Left lung (tissue), 10 donors: Measurements from ENCODE around the gene SLC24A2. TPM values are rescaled to one million over a fixed set of nuclear protein-coding genes. Genes with fewer than 3 reads are reported as not detected.

Experiments
- ATAC-seq: fragments of 200-7000 bp; cut with Tn5 transposase; one replicate; pipeline ENCODE4 v1.9.1; 2020; ENCODE audit warnings: moderate library complexity
- DNase-seq, 4 donors: peaks; one replicate each; pipeline ENCODE4 v3.0.0-alpha.2; 2013 to 2020
- H3K27ac ChIP-seq, 2 donors: fragments of 200-600 bp; sonication (generic) in 1 of 2; one replicate each; pipeline versions ENCODE4 v1.5.0 to v1.8.0; 2020 to 2021
- H3K27me3 ChIP-seq, 2 donors: fragments of 200-600 bp; sonication (generic) in 1 of 2; one replicate each; pipeline versions ENCODE4 v1.5.0 to v1.8.0; 2020 to 2021
- H3K36me3 ChIP-seq, 2 donors: fragments of 200-600 bp; sonication (generic) in 1 of 2; one replicate each; pipeline versions ENCODE4 v1.5.0 to v1.8.0; 2020 to 2021
- H3K4me1 ChIP-seq, 2 donors: fragments of 200-600 bp; one replicate each; pipeline ENCODE4 v1.8.0; 2021
- H3K4me3 ChIP-seq, 2 donors: fragments of 200-600 bp; sonication (generic) in 1 of 2; one replicate each; pipeline versions ENCODE4 v1.5.0 to v1.8.0; 2020 to 2021; ENCODE audit warnings: mild to moderate bottlenecking in 1 of 2
- H3K9me3 ChIP-seq, 2 donors: fragments of 200-600 bp; sonication (generic) in 1 of 2; one replicate each; pipeline versions ENCODE4 v1.5.0 to v1.8.0; 2020 to 2021
- CTCF ChIP-seq, 2 donors: fragments of 200-600 bp; sonication (generic) in 1 of 2; IDR thresholded peaks; one replicate each; pipeline versions ENCODE4 v1.5.0 to v1.8.0; 2021; ENCODE audit warnings: antibody characterized with exemption in 2 of 2
- intact Hi-C, 2 donors: fragments of 100-400 bp; cut with DNase I; formaldehyde crosslinking; loops; one replicate each; pipeline versions ENCODE4 v1.11.2 to v1.14.2; 2022
- polyA plus RNA-seq, 6 donors: library from polyadenylated mRNA; unstranded; fragments of 120-200 nt; gene quantifications; one replicate each; pipeline ENCODE4 v1.2.1, GENCODE V29; 2013; ENCODE audit not compliant: insufficient read length in 6 of 6
- total RNA-seq, 2 donors: library from RNA; stranded (reverse); fragmentation: NEBNext Ultra II Directional; extraction: Animal tissue kit (Norgen Biotek cat#: 25700); gene quantifications; one replicate each; pipeline ENCODE4 v1.2.1, GENCODE V29; 2021
- donor health status: DM: no; HTN: yes; CAD: no.
- donor health status: DM: no; HTN: no; CAD: no.

Gene SLC24A2
- total and polyA plus RNA-seq, 8 donors, result 0.23 to 0.53 (median 0.35) TPM; not detected in 1

GRCh38 chr9:19769213-19769612 lies 19.6 kb downstream of the SLC24A2 start:
- Histone ChIP-seq H3K27me3 (no peaks in the 10 kb centered on the region), H3K36me3 (no peaks in the 10 kb centered on the region), H3K4me1 (no peaks in the 10 kb centered on the region), H3K9me3 (peaks cover 0 to 21% of the 10 kb centered on the region in 2 donors), H3K27ac (no peak overlapping the region), H3K4me3 (no peak overlapping the region)
- DNase-seq, result no peak
- no peak for TF ChIP-seq CTCF (IDR thresholded peaks at IDR 0.05)
- ATAC-seq, result no peak
- intact Hi-C loops, result no loop called here

DNA sequence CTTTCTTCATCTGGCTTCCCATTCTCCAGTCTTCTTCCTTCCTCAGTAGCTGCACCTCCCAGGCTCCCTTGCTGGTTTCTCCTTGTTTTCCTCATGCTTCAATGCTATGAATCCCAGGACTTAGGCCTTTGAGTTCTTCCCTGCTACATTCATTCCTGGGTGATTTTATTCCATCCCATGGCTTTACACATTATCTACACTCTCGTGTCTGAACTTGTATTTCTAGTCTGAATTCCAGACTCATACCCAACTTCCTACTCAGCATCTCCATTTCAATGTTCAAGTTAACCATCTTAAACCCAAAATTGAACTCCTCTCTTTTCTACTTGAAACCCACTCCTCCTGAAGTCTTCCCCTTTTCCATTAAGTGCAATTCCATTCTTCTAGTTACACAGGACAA lies 20.0 kb downstream of the SLC24A2 start:
- H3K9me3 ChIP-seq, result peaks cover 0 to 21% of the 10 kb centered on the region in 2 donors
- H3K4me3 ChIP-seq, result no peak overlapping the region
- ATAC-seq (no peak), DNase-seq (no peak)
- no peaks in the 10 kb centered on the region for H3K36me3 ChIP-seq
- no peaks in the 10 kb centered on the region for H3K4me1 ChIP-seq
- no peak overlapping the region for H3K27ac ChIP-seq
- no peak for TF ChIP-seq CTCF (IDR thresholded peaks at IDR 0.05)
- H3K27me3 ChIP-seq, result no peaks in the 10 kb centered on the region
- intact Hi-C loops, result no loop called here

DNA sequence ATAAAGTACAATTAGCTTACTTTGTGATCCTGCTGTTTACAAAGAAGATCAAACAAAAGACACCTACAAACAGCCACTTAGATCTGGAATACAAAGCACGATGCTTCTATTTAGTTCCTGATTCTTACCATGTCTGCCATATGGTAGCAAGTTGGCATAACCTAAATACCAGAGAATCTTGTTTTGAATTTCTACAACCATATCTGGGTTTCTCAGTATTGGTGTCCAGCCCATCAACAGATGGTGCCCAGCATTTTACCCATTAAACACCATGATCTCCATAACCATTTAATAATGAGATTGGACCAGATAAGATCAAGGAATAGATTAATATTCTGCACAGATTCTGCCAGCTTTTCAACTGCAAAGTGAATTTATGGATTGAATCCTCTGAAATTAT lies 29.8 kb downstream of the SLC24A2 start:
- DNase-seq (no peak), ATAC-seq (no peak)
- H3K4me3 ChIP-seq, result no peak overlapping the region
- no peaks in the 10 kb centered on the region for H3K4me1 ChIP-seq
- intact Hi-C loops, result no loop called here
- no peaks in the 10 kb centered on the region for H3K27me3 ChIP-seq
- H3K36me3 ChIP-seq, result no peaks in the 10 kb centered on the region
- no peak overlapping the region for H3K27ac ChIP-seq
- TF ChIP-seq CTCF (IDR thresholded peaks at IDR 0.05), result no peak
- H3K9me3 ChIP-seq, result peaks cover 0 to 9% of the 10 kb centered on the region in 2 donors

DNA sequence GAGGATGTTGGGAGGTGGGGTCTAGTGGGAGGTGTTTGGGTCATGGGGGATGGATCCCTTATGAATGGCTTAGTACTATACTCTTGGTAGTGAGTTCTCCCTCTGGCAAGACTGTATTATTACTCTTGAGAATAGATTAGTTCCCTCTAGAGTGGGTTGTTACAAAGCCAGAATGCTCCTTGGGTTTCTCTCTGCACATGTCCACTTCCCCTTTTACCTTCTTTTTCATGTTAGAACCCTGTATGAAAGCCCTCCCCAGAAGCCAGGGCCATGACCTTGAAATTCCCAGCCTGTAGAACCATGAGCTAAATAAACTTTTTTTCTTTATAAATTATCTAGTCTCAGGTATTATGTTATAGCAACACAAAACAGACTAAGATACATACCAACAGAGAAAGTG lies 31.1 kb downstream of the SLC24A2 start:
- peaks cover 0 to 5% of the 10 kb centered on the region in 2 donors for H3K9me3 ChIP-seq
- ATAC-seq (no peak), DNase-seq (no peak)
- H3K4me3 ChIP-seq, result no peak overlapping the region
- no peaks in the 10 kb centered on the region for H3K36me3 ChIP-seq
- no peak overlapping the region for H3K27ac ChIP-seq
- intact Hi-C loops, result no loop called here
- H3K27me3 ChIP-seq, result no peaks in the 10 kb centered on the region
- TF ChIP-seq CTCF (IDR thresholded peaks at IDR 0.05), result no peak
- H3K4me1 ChIP-seq, result no peaks in the 10 kb centered on the region

DNA sequence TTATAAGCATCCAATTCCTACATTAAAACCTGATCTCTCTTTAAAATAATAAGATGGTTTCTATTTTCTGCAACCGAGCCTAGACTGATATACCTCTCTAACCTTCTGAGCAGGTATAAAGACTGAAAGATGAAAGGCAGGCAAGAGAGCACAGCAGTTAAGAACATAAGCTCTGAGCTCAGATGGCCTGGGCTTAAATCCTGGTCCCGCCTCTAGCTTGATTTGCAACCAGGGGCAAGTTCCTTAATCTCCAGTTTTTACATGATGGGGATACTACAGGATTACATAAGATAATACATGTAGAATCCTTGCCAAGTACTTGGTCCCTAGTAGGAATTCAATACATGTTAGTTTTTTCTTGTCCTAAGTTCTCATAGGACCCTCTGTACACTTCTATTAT lies 33.9 kb downstream of the SLC24A2 start:
- intact Hi-C loops, result no loop called here
- no peak for ATAC-seq
- TF ChIP-seq CTCF (IDR thresholded peaks at IDR 0.05), result no peak

More for the DNA sequence above, 33.9 kb downstream of the SLC24A2 start:
- no peak for DNase-seq
- no peak overlapping the region for H3K27ac ChIP-seq
- no peak overlapping the region for H3K4me3 ChIP-seq
- H3K36me3 ChIP-seq, result no peaks in the 10 kb centered on the region
- no peaks in the 10 kb centered on the region for H3K4me1 ChIP-seq
- no peaks in the 10 kb centered on the region for H3K27me3 ChIP-seq
- H3K9me3 ChIP-seq, result no peaks in the 10 kb centered on the region
